SKM-1 (cell line): Measurements from ENCODE around the gene ZNG1B.
"Not testable (repeated sequence)": the region's sequence is repeated elsewhere in the genome, so short reads cannot be mapped to it uniquely, and the experiment has no call there.

Experiments
- DNase-seq: peaks from one replicate; lab custom pipeline; 2025; ENCODE audit not compliant: unreplicated experiment; lab: John Stamatoyannopoulos, UW

Gene ZNG1B

DNA sequence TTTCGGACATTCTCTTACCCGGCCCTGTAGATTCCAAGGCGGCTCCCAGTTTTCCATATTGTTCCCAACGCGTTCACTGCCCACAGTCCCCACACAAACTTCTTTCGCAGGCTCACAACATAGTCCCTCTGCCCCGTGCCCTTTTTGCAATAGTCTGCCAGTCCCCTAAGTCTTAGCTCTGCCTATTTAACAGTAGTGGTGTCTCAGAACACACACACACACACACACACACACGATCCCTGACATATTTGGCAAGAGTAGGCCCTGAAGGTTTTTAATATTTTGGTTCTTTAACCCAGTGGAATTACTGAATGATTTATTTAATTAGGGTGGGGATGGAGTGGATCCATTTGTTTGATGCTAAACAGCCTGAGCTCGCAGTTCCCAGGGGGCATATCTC is 105.0 kb downstream of the ZNG1B start:
- DNase-seq = not testable (repeated sequence)
